NCI-H748 (cell line): ENCODE data around the gene PATJ.
A peak's percentile ranks its signal among the peaks of the same experiment; 100 is the strongest.
"Not testable (repeated sequence)": the region's sequence is repeated elsewhere in the genome, so short reads cannot be mapped to it uniquely, and the experiment has no call there.

Experiments
- DNase-seq: peaks from one replicate; lab custom pipeline; 2025; ENCODE audit not compliant: unreplicated experiment; lab: John Stamatoyannopoulos, UW

The PATJ gene

DNA sequence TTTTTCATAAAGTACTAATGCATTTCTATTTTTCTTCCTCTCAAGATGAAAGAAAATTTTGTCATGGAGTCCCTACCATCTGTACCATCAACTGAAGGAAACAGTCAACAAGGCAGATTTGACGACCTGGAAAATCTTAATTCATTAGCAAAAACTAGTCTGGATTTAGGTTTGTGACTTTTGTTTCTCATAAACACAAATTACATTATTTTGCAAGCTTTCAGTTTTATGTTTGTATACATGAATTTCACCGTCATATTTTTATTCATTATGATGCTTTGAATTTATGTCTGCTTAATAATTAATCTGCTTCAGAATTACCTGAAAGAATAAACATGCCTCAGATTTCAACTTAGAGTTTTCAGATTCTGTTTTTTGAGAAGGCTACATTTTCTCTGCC lies 132.9 kb downstream of the PATJ start:
- no peak for DNase-seq

GRCh38 chr1:61879887-61880474 lies 137.7 kb downstream of the PATJ start:
- not testable (repeated sequence) for DNase-seq

DNA sequence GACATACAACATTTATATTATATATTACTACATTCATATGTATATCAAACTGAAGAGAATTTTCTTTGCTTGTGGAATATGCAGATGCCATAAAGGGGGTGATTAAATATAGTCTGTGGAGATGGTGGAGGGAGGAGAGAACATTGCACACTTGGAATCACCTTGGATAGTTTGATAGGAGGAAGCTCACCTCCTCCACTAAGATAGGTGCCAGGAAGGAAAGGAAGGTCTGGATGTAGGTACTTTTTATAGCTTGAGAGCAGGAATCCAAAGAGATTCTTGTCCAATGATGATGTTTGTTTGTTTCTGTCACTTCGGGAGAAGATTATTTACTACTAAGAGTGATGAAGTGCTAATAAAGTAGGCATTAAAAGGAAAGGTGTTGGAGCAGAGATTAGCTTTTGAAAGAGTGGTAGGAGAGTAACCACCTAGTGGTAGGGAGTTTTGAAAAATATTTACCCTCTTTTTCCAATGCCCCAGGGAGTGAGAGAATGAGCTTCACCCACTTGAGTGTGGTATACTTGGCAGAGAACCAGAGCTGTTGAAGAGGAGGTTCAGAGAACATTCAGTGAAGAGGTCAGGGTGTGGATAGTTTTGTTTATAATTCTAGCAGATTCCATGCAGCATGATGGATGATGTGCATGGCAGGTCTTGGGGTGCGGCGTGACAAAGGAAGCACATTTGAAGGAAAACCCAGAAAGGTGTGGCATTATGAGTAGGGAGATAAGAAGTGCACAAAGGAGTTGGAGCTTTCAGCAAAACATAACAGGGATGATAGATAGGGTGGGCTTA lies 145.0 kb downstream of the PATJ start:
- peak; percentile 73 for DNase-seq

DNA sequence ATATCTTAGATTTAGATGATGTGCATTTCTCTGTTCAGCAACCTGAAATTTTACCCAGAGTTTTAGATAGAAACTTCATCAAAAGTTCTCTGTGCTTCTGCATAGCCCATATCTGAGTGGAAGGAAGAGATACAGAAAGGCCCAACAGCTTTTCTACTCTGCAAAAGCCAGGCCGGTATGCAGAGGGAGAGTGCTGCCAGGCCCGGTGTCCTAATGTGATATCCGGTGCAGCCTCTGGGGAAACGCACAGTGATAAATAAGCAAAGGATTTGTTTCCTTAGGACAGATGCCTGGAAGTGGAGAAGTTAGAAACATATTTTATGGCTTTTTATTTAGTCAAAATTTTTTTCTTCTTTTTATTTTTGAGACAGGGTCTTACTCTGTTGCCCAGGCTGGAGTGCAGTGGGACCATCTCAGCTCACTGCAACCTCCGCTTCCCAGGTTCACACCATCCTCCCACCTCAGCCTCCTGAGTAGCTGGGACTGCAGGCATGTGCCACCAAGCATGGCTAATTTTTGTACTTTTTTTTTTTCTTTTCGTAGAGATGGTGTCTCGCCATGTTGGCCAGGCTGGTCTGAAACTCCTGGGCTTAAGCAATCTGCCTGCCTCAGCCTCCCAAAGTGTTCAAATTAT lies 145.8 kb downstream of the PATJ start:
- DNase-seq = no peak

GRCh38 chr1:61888808-61889207 lies 146.5 kb downstream of the PATJ start:
- DNase-seq = no peak

- DNase-seq = not testable (repeated sequence)
These were observed 148.2 kb downstream of the PATJ start for GRCh38 chr1:61890435-61890834.

- no peak for DNase-seq
These were observed 150.7 kb downstream of the PATJ start for GRCh38 chr1:61892977-61893376.

DNA sequence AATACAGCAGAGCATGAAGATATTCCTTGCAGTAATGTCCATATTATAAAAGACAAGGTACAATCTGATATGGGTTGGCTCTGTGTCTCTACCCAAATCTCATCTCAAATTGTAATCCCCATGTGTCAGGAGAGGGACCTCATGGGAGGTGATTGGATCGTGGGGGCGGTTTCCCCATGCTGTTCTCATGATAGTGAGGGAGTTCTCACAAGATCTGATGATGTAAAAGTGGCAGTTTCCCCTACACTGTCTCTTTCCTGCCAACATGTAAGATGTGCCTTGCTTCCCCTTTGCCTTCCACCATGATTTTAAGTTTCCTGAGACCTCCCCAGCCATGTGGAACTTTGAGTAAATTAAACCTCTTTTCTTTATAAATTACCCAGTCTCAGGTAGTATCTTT lies 152.0 kb downstream of the PATJ start:
- not testable (repeated sequence) for DNase-seq

GRCh38 chr1:61895175-61895574 lies 152.9 kb downstream of the PATJ start:
- DNase-seq = no peak

GRCh38 chr1:61898658-61899057 lies 156.4 kb downstream of the PATJ start:
- no peak for DNase-seq

GRCh38 chr1:61904354-61904753 lies 162.1 kb downstream of the PATJ start:
- no peak for DNase-seq

DNA sequence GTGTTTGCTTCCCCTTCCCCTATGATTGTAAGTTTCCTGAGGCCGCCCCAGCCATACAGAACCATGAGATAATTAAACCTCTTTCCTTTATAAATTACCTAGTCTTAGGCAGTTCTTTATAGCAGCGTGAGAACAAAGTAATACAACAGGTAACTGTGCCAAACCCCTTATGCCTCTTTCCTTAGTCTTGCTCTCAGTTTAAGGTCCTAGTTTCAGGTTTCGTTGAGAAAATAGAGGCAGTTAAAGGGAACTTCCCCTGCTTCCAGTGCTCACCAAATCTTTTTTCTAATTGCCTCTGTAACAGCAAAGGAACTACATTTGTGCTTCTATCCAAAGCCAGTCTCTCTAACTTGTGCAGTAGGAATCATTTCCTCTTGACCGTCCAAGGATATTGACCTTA lies 164.8 kb downstream of the PATJ start:
- no peak for DNase-seq

- DNase-seq = no peak
These were observed 167.8 kb downstream of the PATJ start for GRCh38 chr1:61910035-61910434.

- no peak for DNase-seq
These were observed 172.7 kb downstream of the PATJ start for GRCh38 chr1:61914823-61915482.

DNA sequence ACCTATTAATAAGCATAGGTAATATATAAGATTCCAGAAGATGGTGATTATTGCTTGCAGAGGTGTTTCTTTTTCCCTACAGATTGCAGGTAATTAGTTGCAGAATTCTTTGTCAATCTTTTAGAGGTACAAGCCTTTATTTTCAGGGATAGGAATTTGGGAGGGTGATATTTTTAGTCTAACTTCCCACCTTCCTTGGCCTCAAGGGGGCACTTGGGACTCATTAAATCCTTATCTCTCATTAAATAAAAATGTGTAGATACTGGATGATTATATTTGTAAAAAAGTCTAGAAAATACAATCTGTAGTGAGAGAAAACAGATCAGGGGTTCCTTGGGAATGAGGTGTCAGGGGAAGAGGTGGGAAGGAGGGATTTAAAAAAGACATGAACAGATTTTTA lies 179.2 kb downstream of the PATJ start:
- no peak for DNase-seq

DNA sequence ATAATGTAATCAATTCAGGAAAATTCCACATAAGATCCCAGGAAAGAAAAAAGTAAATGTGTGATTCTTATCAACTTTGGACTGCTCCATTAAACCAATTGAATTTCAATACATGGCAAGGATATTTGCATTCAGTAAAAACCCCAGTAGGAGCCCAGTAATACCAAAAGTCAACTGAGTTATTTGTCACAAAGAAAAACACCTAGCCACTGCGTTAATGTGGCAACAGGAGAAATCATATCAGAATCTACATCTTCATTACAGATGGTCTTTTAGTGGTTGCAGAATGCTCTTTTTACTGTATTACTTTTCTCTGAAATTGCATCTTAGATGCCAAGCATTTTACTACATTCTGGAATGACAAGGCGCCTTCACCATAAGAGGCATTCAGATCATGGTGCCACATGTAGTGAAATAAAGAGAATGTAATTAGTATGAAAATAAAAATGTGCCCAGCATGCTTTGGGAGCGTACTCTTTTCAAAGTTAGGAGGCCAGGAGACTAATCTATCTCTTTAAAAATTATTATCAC lies 180.7 kb downstream of the PATJ start:
- DNase-seq = no peak

- DNase-seq = no peak
These were observed 183.5 kb downstream of the PATJ start for GRCh38 chr1:61925591-61926298.

- DNase-seq = peak; percentile 41
These were observed 184.3 kb downstream of the PATJ start for GRCh38 chr1:61926597-61926996.

- no peak for DNase-seq
These were observed 187.9 kb downstream of the PATJ start for GRCh38 chr1:61930116-61930645.

DNA sequence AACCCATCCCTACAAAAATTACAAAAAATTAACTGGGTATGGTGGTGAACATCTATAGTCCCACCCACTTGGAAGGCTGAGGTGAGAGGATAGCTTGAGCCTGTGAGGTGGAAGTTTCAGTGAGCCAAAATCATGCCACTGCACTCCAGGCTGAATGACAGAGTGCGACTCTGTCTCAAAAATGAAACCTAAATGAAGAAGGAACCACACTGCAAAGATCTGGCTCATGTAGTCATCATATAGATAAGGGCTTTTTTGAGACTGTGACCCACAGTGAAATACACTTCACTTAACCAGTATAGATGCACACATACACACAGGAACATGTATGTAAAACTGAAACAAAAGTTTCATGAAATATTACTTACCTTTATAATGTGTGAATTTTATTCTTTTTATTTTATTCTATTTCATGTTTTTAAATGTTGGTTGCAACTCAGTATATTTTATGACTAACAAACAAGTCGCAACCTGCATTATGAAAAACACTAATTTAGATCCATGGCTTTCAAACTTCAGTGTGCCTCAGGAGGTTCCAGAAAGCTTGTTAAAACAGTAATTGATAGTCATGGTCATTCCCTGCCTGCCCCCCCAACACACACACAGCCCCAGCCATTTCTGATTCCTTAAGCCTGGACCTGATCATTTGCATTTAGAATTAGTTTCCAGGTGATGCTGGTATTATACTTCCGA lies 189.5 kb downstream of the PATJ start:
- DNase-seq = no peak
